Fibroblast of lung (primary cell): Measurements from ENCODE around the gene MLLT11.

Experiments used
- CTCF ChIP-seq, 2 donors: IDR thresholded peaks in 1 of 2; conservative IDR thresholded peaks in 1 of 2; 1 replicate in 1 of 2; 2 replicates in 1 of 2; pipeline ENCODE4 v1.5.1; 2011 to 2012; ENCODE audit warnings: low read length in 2 of 2, control low read depth in 1 of 2, inconsistent platforms in 1 of 2, low read depth in 1 of 2, mild to moderate bottlenecking in 1 of 2
- EZH2 ChIP-seq: IDR thresholded peaks from 2 replicates; pipeline ENCODE4 v1.5.1; 2012; ENCODE audit warnings: low read length, control low read depth, mild to moderate bottlenecking; ENCODE audit errors: missing control alignments

GRCh38 chr1:151054971-151055547 is 5.1 kb upstream of the MLLT11 start:
- TF ChIP-seq CTCF (conservative IDR thresholded peaks at IDR 0.05 in 1 of 2, IDR thresholded peaks at IDR 0.05 in 1 of 2; ENCODE audit: low read depth in 1 of 2, low read length in 2 of 2) (no peak), EZH2 (no peak)
